NT2/D1 (cell line): ENCODE data around the gene ELN.

Source experiments
- SUZ12 ChIP-seq: IDR thresholded peaks from 2 replicates; pipeline ENCODE4 v1.6.1; 2011; ENCODE audit not compliant: insufficient read length, insufficient read depth; ENCODE audit errors: extremely low read depth
- YY1 ChIP-seq: IDR thresholded peaks from 2 replicates; pipeline ENCODE4 v1.6.1; 2011; ENCODE audit not compliant: insufficient read length, insufficient read depth
- ZNF274 ChIP-seq: IDR thresholded peaks from 2 replicates; pipeline ENCODE4 v1.6.1; 2011; ENCODE audit warnings: mild to moderate bottlenecking, low read depth, low read length

DNA sequence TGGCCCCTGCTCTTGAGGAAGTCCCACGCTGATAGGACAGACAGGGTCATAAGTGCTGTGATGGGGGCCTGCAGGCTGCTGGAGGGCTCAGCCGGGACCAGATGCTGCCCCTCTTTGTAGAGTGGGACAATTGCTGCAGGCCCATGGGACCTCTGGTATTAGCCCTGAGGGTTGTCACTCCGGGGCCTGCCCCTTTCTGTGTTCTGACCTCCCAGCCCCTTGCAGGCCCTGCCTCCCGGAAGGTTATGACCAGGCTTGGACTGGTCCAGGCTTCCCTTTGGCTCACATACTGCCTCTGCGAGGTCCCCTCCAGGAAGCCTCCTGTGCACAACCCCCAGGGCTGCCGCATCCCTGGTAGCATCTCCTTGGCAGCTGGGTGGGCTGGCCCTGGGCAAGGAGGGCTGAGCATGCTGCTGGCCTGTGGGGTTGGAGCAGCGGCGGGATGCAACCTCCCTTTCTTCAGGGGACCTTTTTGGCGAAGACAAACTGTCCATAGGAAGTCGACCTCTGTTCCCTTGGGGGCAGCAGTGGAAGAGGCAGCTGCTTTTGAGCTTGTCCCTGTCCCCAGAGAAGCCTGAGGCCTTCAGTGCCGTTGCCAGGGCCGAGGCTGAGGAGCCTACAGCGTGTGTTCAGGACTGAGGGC lies 64.5 kb downstream of the ELN start:
- TF ChIP-seq YY1: no peak
- TF ChIP-seq ZNF274: no peak
- TF ChIP-seq SUZ12: no peak
